Heart left ventricle (tissue), 13 donors: ENCODE measurements around the gene METTL9.

Experiments used
- CTCF ChIP-seq, 12 donors: fragments of 200-600 bp; sonication (generic) in 4 of 12; IDR thresholded peaks; one replicate each; pipeline versions ENCODE4 v1.5.0 to v1.8.0; 2018 to 2022; ENCODE audit warnings: antibody characterized with exemption in 12 of 12, mild to moderate bottlenecking in 5 of 12
- POLR2A ChIP-seq, 2 donors: fragments of 450-650 bp; IDR thresholded peaks; one replicate each; pipeline ENCODE4 v1.6.1; 2017; ENCODE audit warnings: antibody characterized with exemption in 2 of 2, mild to moderate bottlenecking in 2 of 2, moderate library complexity in 2 of 2
- donor health status: ischemic (EF 13 %, LVEDD 7.1; RV severe dilation, severe dysfunction).
- donor health status: DM: no; HTN: yes; CAD: no.
- donor health status: DM: no; HTN: no; CAD: no.
- donor health status: ischemic (EF 25% LVEDD 6.9; RV normal size, moderate dysfunction).
- donor health status: ischemic (EF 25% LVEDD 5.7; RV mildly dilated, moderate dysfunction).
- donor health status: ischemic (EF 35%, LVEDD 5.7; RV mildly dilated, moderate dysfunction).
- donor health status: nonischemic (EF 11% LVEDD 7.7; RV severe dilation, severe dysfunction).
- donor health status: DM: yes; HTN: yes; CAD: no.
- donor health status: PGD.
- donor health status: ischemic (EF 29% LVEDD 5.4; RV normal size, mild dysfunction).
- donor health status: nonischemic (EF 23%, LVEDD 6.1; RV moderate dilation, normal function).

- TF ChIP-seq CTCF (IDR thresholded peaks at IDR 0.05): no peak
- TF ChIP-seq POLR2A (IDR thresholded peaks at IDR 0.05): no peak
These were observed 102.9 kb downstream of the METTL9 start for GRCh38 chr16:21702276-21702675.
